ENCODE measurements around the gene SATB1.
"Not testable (repeated sequence)": the region's sequence is repeated elsewhere in the genome, so short reads cannot be mapped to it uniquely, and the experiment has no call there.

Gene SATB1

GRCh38 chr3:18424729-18425640 lies at the start of gene SATB1:
TSS of gene SATB1 (minus strand) at chr3:18425339. CDS start at chr3:18420967, 4,372 bp downstream.
- peaks cover 11% of the 10 kb centered on the region for H3K36me3 Mint-ChIP-seq
- H3K4me1 Mint-ChIP-seq = peaks cover 25% of the 10 kb centered on the region

DNA sequence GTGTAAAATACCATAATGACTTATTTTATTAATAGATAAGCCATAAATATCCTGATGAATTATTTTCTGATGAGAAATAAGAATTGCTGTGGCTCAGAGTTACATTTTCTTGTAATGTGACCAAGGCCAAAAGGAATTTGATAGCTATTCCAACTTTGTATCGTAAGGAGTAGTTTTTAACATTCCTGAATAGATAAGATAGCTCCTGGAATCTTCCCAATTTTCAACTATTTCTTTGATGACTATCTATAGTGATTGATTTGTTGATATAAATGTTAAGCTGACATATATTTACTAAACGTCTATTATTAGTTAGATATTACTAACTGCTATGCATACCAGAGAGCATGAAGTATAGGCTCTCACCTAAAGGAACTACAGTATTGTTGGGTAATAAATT lies 49.1 kb upstream of the SATB1 start:
- Mint-ChIP-seq H3K27ac (no peak overlapping the region), H3K4me3 (no peak overlapping the region), H3K9me3 (peaks cover 3% of the 10 kb centered on the region), H3K4me1 (no peaks in the 10 kb centered on the region), H3K36me3 (no peaks in the 10 kb centered on the region), H3K27me3 (peaks cover 14% of the 10 kb centered on the region)
- no peak for ATAC-seq

More at GRCh38 chr3:18424729-18425640, at the start of gene SATB1:
- peak; percentile 75 for ATAC-seq
- peak within 1 kb of the TSS; percentile 89 for H3K27ac Mint-ChIP-seq
- H3K27me3 Mint-ChIP-seq = peaks cover 28% of the 10 kb centered on the region
- H3K9me3 Mint-ChIP-seq = no peaks in the 10 kb centered on the region
- peak within 1 kb of the TSS; percentile 96 for H3K4me3 Mint-ChIP-seq

DNA sequence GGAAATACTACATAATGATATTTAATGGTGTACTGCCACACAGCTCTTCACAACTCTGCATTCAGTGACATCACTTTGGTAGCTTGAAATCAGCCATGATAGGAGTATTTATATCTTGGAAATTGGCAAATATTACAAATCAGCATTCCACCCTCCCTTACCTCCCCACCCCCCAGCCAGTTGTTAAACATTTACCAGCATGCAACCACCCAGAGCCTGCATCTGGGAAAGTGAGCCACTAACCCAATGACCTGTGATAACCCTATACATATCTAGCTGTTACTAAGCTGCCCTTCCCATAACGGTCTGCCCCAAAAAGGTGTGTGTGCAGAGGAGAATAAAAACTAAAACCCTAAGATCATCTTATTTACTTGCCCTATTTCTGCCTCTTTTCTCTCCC lies 44.6 kb upstream of the SATB1 start:
- no peak for ATAC-seq
- Mint-ChIP-seq H3K4me1 (no peaks in the 10 kb centered on the region), H3K36me3 (no peaks in the 10 kb centered on the region), H3K4me3 (no peak overlapping the region), H3K27ac (no peak overlapping the region), H3K9me3 (no peaks in the 10 kb centered on the region), H3K27me3 (peaks cover 15% of the 10 kb centered on the region)

DNA sequence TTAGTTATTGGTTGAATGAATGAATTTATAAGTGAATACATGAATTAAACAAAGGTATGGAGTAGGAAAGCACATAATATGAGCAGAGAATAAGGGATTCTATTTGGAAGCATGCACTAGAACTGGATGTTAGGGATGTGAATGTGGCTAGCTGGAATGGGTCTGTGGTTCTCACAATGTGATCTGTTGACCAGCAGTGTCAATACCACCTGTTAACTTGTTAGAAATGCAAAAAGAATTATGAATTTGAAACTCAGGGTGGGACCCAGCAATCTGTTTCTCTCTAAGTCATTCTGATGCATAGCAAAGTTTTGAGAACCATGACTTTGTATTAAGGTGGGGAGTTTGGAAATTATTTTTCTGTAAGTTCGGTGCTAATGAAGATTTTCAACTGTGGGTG lies 41.0 kb upstream of the SATB1 start:
- no peak for ATAC-seq
- Mint-ChIP-seq H3K4me3 (no peak overlapping the region), H3K36me3 (no peaks in the 10 kb centered on the region), H3K4me1 (no peaks in the 10 kb centered on the region), H3K9me3 (peaks cover 3% of the 10 kb centered on the region), H3K27me3 (peaks cover 8% of the 10 kb centered on the region), H3K27ac (no peak overlapping the region)

- no peak overlapping the region for H3K4me3 Mint-ChIP-seq
- no peak for ATAC-seq
- H3K36me3 Mint-ChIP-seq = no peaks in the 10 kb centered on the region
- H3K9me3 Mint-ChIP-seq = peaks cover 9% of the 10 kb centered on the region
- H3K27me3 Mint-ChIP-seq = peaks cover 9% of the 10 kb centered on the region
- H3K27ac Mint-ChIP-seq = no peak overlapping the region
- H3K4me1 Mint-ChIP-seq = no peaks in the 10 kb centered on the region
These were observed 29.6 kb upstream of the SATB1 start for GRCh38 chr3:18454766-18455165.

GRCh38 chr3:18449618-18450017 lies 24.5 kb upstream of the SATB1 start:
- H3K9me3 Mint-ChIP-seq = peaks cover 15% of the 10 kb centered on the region
- not testable (repeated sequence) for H3K4me3 Mint-ChIP-seq, H3K36me3 Mint-ChIP-seq, H3K27ac Mint-ChIP-seq, ATAC-seq
- H3K4me1 Mint-ChIP-seq = peaks cover 13% of the 10 kb centered on the region
- H3K27me3 Mint-ChIP-seq = peaks cover 19% of the 10 kb centered on the region

- H3K27me3 Mint-ChIP-seq = peaks cover 26% of the 10 kb centered on the region
- H3K27ac Mint-ChIP-seq = no peak overlapping the region
- no peaks in the 10 kb centered on the region for H3K36me3 Mint-ChIP-seq
- H3K4me3 Mint-ChIP-seq = no peak overlapping the region
- peaks cover 29% of the 10 kb centered on the region for H3K4me1 Mint-ChIP-seq
- peaks cover 12% of the 10 kb centered on the region for H3K9me3 Mint-ChIP-seq
- ATAC-seq = no peak
These were observed 22.6 kb upstream of the SATB1 start for GRCh38 chr3:18447720-18448119.

DNA sequence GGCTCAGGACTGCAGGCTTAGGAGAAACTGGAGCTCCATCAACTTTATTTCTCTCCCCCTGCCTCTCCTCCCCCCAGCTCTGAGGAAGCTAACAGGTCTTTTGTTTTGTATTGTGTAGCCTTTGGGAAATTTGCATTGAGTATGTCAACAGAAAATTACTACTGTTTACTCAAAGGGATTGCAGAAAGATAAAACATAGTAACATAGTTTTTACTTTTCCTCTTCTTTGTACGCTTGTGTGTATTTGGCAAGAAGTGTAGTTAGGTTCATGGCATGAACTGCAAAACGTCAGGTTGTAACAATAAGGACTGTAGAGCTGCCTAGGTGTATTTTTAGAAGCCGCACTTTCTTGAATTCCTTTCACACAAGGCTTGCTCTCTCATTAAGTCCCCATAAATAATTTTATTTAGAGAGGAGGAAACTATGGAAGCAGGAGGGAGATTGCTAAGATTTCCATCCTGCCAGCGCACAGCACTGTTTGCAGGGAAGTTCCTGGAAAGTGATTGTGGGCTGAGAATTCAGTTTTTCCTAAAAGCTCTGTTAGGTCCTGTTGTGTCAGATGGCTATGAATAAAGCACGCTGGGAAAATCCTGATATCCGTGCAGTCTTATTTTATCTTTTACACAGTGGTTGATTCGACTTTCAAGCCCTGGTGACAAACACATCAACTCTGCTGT lies 21.1 kb upstream of the SATB1 start:
- Mint-ChIP-seq H3K4me3 (peak overlapping the region; percentile 94), H3K36me3 (no peaks in the 10 kb centered on the region), H3K27ac (peak overlapping the region; percentile 84), H3K27me3 (peaks cover 26% of the 10 kb centered on the region), H3K4me1 (peaks cover 29% of the 10 kb centered on the region), H3K9me3 (peaks cover 12% of the 10 kb centered on the region)
- no peak for ATAC-seq

DNA sequence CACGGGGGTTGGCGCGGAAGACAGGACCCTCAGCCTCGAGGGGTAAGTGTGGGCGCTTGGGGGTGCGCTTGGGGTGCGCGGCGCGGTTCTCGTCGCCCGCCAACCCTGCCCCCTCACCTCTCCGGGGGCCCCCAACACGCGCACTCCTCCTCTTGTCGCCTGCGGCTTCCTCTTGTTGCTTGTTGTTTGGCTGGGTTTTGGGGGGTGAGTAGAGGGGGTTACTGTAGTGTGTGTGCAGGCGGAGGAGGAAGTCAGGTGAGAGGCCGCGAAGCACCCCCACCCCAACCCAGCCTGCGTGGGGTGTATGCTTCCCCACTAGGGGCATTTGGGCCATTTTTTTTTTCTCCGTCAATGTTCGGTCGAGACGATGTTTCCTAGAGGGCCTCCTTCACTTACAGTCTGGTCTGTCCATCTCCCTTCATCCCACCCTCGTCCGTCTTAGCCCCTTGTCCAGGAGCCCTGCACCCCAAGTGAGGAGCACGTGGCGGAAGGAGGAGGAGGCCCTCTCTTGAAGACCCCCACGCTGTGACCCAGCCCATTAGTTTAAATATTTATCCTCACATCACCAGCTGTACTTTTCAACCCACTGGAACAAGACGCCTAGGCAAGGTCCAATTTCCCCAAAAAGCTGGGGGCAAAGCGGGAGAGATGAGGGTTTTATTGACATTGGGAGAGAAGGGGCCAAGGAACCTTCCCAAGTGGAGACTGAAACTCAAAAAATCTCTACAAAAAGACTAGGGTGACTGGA lies 20.4 kb upstream of the SATB1 start:
- Mint-ChIP-seq H3K9me3 (peaks cover 9% of the 10 kb centered on the region), H3K27ac (peak overlapping the region; percentile 84), H3K27me3 (peaks cover 26% of the 10 kb centered on the region), H3K36me3 (no peaks in the 10 kb centered on the region), H3K4me3 (peak overlapping the region; percentile 94), H3K4me1 (peaks cover 33% of the 10 kb centered on the region)
- peak; percentile 84 for ATAC-seq

- Mint-ChIP-seq H3K27me3 (peaks cover 26% of the 10 kb centered on the region), H3K9me3 (peaks cover 6% of the 10 kb centered on the region), H3K4me3 (peak overlapping the region; percentile 86), H3K4me1 (peaks cover 41% of the 10 kb centered on the region), H3K27ac (peak overlapping the region; percentile 84), H3K36me3 (no peaks in the 10 kb centered on the region)
- peak; percentile 90 for ATAC-seq
These were observed 19.7 kb upstream of the SATB1 start for GRCh38 chr3:18444595-18445400.

DNA sequence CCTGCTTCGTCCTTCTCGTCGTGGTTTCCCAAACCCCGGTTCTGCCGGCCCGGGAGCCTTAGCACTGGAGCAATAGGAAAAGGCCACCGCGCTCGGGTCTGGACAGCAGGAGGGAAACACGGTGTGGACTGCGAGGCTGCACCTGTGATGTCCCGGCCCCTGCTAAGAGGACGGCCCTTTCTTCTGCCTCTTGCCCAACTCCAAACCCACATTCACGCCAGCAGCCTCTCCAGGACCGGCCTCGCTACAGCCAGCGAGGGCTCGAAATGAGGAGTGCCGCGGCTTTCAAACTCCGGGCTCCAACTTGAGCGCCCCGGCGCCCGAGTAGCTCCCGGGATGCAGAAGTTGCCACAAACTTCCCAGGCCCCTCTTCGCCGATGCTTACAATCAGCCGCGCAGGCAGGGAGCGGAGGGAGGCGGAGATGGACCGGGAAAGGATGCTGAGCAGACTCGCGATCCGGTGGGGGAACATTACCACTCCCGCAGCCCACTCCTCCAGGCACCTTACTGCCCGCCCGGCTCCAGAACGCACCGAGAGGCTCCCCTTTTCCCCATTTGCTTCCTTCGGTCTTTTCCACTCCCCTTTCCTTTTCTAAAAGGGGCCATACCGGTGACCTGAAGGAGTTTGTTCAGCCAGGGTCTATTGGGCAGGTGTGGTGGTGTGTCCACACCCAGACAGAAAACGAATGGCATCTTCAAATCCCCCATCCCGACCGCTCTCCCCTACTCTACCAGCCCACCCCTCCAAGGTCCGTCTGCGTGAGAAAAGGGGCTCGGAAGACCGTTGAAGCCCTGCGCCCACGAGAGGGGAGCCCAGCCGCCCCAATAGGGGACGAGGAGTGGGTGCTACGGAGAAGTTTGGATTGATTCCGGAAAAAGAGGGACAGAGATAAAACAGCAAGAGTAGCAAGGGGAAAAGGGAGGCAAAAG lies 18.8 kb upstream of the SATB1 start:
- Mint-ChIP-seq H3K27ac (peak overlapping the region; percentile 84), H3K36me3 (no peaks in the 10 kb centered on the region), H3K27me3 (peaks cover 26% of the 10 kb centered on the region), H3K4me1 (peaks cover 44% of the 10 kb centered on the region), H3K9me3 (peaks cover 4% of the 10 kb centered on the region), H3K4me3 (peak overlapping the region; percentile 86)
- no peak for ATAC-seq

- Mint-ChIP-seq H3K4me1 (peaks cover 51% of the 10 kb centered on the region), H3K4me3 (peak overlapping the region; percentile 86), H3K36me3 (no peaks in the 10 kb centered on the region), H3K9me3 (peaks cover under 1% of the 10 kb centered on the region), H3K27ac (peak overlapping the region; percentile 84), H3K27me3 (peaks cover 34% of the 10 kb centered on the region)
- ATAC-seq = no peak
These were observed 17.9 kb upstream of the SATB1 start for GRCh38 chr3:18442756-18443664.

GRCh38 chr3:18441551-18441950 lies 16.4 kb upstream of the SATB1 start:
- no peak for ATAC-seq
- H3K4me3 Mint-ChIP-seq = no peak overlapping the region
- H3K9me3 Mint-ChIP-seq = no peaks in the 10 kb centered on the region
- peaks cover 34% of the 10 kb centered on the region for H3K27me3 Mint-ChIP-seq
- no peaks in the 10 kb centered on the region for H3K36me3 Mint-ChIP-seq
- no peak overlapping the region for H3K27ac Mint-ChIP-seq
- H3K4me1 Mint-ChIP-seq = peaks cover 51% of the 10 kb centered on the region
